Left renal pelvis (tissue), 4 donors: ENCODE results near the gene EIF4E. TPM values are rescaled to one million over a fixed set of nuclear protein-coding genes. Genes with fewer than 3 reads are reported as not detected.

Experiments used
- polyA plus RNA-seq, 4 donors: library from polyadenylated mRNA; unstranded; fragments of 120-200 nt; gene quantifications; one replicate each; pipeline ENCODE4 v1.2.1, GENCODE V29; 2013; ENCODE audit not compliant: insufficient read length in 4 of 4

Gene EIF4E
- polyA plus RNA-seq, 4 donors, result 88.0 to 149 (median 128) TPM

Other genes with a start within 250 kb of the EIF4E start
- 10 to 100 TPM; 36.5 to 81.6 (median 76.0) TPM for gene METAP1, start 66.6 kb upstream of the EIF4E start, polyA plus RNA-seq
- gene ADH5, start 159.7 kb upstream of the EIF4E start, polyA plus RNA-seq, result 100 to 1,000 TPM; 221 to 274 (median 248) TPM
- gene ADH4, start 215.2 kb upstream of the EIF4E start, polyA plus RNA-seq, result 1 to 10 TPM in 1 of 4 donors, under 1 TPM in 3; 0.17 to 1.1 (median 0.74) TPM